Activated naive CD4-positive, alpha-beta T cell treated with anti-CD3 and anti-CD28 coated beads for 36 hours (primary cell): ENCODE measurements around the gene DNAJC3. TPM values are rescaled to one million over a fixed set of nuclear protein-coding genes. Genes with fewer than 3 reads are reported as not detected.

Experiments used
- CTCF ChIA-PET: fragments of 350-600 bp; sonication (Branson Sonifier 250); formaldehyde crosslinking; loops from one replicate; lab custom pipeline; 2021; ENCODE audit warnings: antibody characterized with exemption; lab: Charles Lee
- DNase-seq: peaks from one replicate; pipeline ENCODE4 v3.0.0-alpha.2; 2020
- H3K27ac Mint-ChIP-seq: one replicate; pipeline ENCODE4 v1.8.0; 2021; ENCODE audit warnings: mild to moderate bottlenecking, mixed read lengths
- H3K27me3 Mint-ChIP-seq: one replicate; pipeline ENCODE4 v1.8.0; 2021; ENCODE audit warnings: low read depth, mixed read lengths
- H3K36me3 Mint-ChIP-seq: one replicate; pipeline ENCODE4 v1.8.0; 2021; ENCODE audit warnings: low read depth, mixed read lengths
- H3K4me1 Mint-ChIP-seq: one replicate; pipeline ENCODE4 v1.8.0; 2021; ENCODE audit warnings: low read depth, mixed read lengths
- H3K4me3 Mint-ChIP-seq: one replicate; pipeline ENCODE4 v1.8.0; 2021; ENCODE audit warnings: mild to moderate bottlenecking, moderate library complexity, mixed read lengths
- H3K9me3 Mint-ChIP-seq: one replicate; pipeline ENCODE4 v1.8.0; 2021; ENCODE audit warnings: mixed read lengths
- intact Hi-C: fragments of 100-400 bp; cut with micrococcal nuclease; formaldehyde crosslinking; loops from one replicate; pipeline ENCODE4 v1.15.1; 2023
- total RNA-seq, 2 experiments: library from RNA; stranded (reverse); gene quantifications; one replicate each; pipeline ENCODE4 v1.2.3, GENCODE V29; 2021

DNAJC3 gene, protein sequence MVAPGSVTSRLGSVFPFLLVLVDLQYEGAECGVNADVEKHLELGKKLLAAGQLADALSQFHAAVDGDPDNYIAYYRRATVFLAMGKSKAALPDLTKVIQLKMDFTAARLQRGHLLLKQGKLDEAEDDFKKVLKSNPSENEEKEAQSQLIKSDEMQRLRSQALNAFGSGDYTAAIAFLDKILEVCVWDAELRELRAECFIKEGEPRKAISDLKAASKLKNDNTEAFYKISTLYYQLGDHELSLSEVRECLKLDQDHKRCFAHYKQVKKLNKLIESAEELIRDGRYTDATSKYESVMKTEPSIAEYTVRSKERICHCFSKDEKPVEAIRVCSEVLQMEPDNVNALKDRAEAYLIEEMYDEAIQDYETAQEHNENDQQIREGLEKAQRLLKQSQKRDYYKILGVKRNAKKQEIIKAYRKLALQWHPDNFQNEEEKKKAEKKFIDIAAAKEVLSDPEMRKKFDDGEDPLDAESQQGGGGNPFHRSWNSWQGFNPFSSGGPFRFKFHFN
- 10 to 100 TPM; 13.8 to 14.0 TPM for total RNA-seq

GRCh38 chr13:95676762-95677563 is at the start of gene DNAJC3:
Gene DNAJC3, plus strand, starts transcription at chr13:95677139. Its CDS starts 117 bp downstream, at chr13:95677256.
- H3K4me1 Mint-ChIP-seq, result peaks cover 53% of the 10 kb centered on the region
- H3K36me3 Mint-ChIP-seq, result peaks cover 19% of the 10 kb centered on the region
- peak within 1 kb of the TSS; percentile 93 for H3K4me3 Mint-ChIP-seq
- CTCF ChIA-PET, result interaction anchor here (0.8 to 0.9 kb wide), 2 partner anchors 11 to 53 kb away, joined by 3 to 4 read pairs; no protein-coding TSS in a partner anchor
- intact Hi-C loops, result loop anchor here (1.0 to 10.0 kb wide), 10 partner anchors 40 to 1756 kb away; partner anchors contain the start of genes ABCC4, GPR180 and MBNL2
- H3K27ac Mint-ChIP-seq, result peak within 1 kb of the TSS; percentile 86
- H3K9me3 Mint-ChIP-seq, result peaks cover 10% of the 10 kb centered on the region
- no peaks in the 10 kb centered on the region for H3K27me3 Mint-ChIP-seq
- DNase-seq, result peak; percentile 98

DNA sequence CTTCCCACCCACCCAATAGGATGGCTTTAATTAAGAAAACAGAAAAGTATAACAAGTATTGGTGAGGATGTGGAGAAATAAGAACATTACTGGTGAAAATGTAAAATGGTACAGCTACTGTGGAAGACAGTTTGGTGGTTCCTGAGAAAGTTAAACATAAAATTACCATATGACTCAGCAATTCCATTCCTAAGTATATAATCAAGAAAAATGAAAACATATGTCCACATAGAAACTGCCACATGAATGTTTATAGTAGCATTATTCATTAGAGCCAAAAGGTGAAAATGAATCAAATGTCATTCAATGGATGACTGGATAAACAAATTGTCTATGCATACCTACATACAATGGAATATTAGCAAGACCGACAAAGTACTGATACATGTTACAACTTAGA is 49.3 kb upstream of the DNAJC3 start:
- intact Hi-C loops, result no loop called here
- Mint-ChIP-seq H3K9me3 (no peaks in the 10 kb centered on the region), H3K4me3 (no peak overlapping the region), H3K27me3 (peaks cover 26% of the 10 kb centered on the region), H3K4me1 (no peaks in the 10 kb centered on the region), H3K27ac (no peak overlapping the region), H3K36me3 (no peaks in the 10 kb centered on the region)
- DNase-seq, result no peak
- CTCF ChIA-PET, result interaction anchor here (8.4 kb wide), 1 partner anchor 207 kb away, joined by 144 read pairs; no protein-coding TSS in a partner anchor

DNA sequence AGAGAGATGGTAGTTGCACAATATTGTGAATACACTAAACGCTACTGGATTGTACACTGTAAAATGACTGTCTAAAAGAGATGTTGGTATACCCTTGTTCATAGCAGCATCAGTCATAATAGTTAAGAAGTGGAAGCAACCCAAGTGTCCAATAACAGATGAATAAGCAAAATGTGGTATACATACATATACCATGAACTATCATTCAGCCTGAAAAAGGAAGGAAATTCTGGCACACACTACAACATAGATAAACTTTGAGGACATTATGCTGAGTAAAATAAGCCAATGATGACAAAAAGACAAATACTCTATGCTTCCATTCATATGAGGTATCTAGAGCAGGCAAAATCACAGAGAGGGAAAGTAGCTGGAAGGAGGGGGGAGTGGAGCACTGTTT is 48.5 kb upstream of the DNAJC3 start:
- no peaks in the 10 kb centered on the region for H3K4me1 Mint-ChIP-seq
- H3K27ac Mint-ChIP-seq, result no peak overlapping the region
- no peaks in the 10 kb centered on the region for H3K9me3 Mint-ChIP-seq
- no peaks in the 10 kb centered on the region for H3K36me3 Mint-ChIP-seq
- H3K4me3 Mint-ChIP-seq, result no peak overlapping the region
- DNase-seq, result no peak
- H3K27me3 Mint-ChIP-seq, result peaks cover 24% of the 10 kb centered on the region
- CTCF ChIA-PET, result no interaction called here
- intact Hi-C loops, result no loop called here

DNA sequence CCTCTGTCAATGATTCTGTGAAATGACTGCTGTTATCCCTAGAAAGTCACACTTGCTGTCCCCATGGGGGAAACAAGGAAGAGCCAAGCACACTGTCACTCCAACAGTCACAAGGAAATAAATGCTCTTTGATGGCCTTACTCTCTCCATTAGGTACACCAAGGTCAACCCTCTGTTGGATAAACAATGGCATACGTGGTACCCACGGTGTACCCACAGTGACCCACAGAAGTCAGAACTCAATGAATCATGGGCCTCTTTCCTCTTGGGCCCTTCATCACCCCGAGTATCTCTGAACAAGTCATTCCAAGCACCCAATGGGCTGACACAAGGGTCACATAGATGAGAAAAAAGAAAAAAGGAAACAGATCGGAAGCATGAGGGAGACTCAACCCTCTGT is 47.9 kb upstream of the DNAJC3 start:
- H3K36me3 Mint-ChIP-seq, result no peaks in the 10 kb centered on the region
- no peak overlapping the region for H3K27ac Mint-ChIP-seq
- no peaks in the 10 kb centered on the region for H3K9me3 Mint-ChIP-seq
- no peak overlapping the region for H3K4me3 Mint-ChIP-seq
- CTCF ChIA-PET, result no interaction called here
- intact Hi-C loops, result no loop called here
- H3K4me1 Mint-ChIP-seq, result no peaks in the 10 kb centered on the region
- H3K27me3 Mint-ChIP-seq, result peaks cover 24% of the 10 kb centered on the region
- no peak for DNase-seq

- no peak for DNase-seq
- intact Hi-C loops, result no loop called here
- CTCF ChIA-PET, result interaction anchor here (0.6 to 1.7 kb wide), 3 partner anchors 30 to 474 kb away, joined by 3 to 4 read pairs (median 3); no protein-coding TSS in a partner anchor
- no peaks in the 10 kb centered on the region for H3K36me3 Mint-ChIP-seq
- no peaks in the 10 kb centered on the region for H3K9me3 Mint-ChIP-seq
- no peak overlapping the region for H3K4me3 Mint-ChIP-seq
- no peak overlapping the region for H3K27ac Mint-ChIP-seq
- peaks cover 1% of the 10 kb centered on the region for H3K4me1 Mint-ChIP-seq
- peaks cover 20% of the 10 kb centered on the region for H3K27me3 Mint-ChIP-seq
These were observed 46.3 kb upstream of the DNAJC3 start for GRCh38 chr13:95630593-95630992.

DNA sequence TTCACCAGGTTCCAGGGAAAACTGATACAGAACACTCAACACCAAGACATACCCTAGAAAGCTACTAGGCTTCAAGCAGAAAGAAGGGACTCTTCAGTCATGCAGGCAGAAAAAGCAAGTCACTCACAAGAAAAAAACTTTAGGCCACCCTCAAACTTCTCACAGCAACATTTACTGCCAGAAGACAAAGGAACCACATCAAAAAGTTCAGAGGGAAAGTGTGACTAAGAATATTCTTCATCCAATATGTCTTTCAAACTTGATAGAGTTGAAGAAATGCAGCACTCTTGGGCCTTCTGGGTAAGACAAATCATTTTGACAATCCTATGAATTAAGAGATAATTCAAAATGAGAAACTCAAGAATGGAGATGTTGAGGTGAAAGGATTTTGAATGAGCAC is 40.1 kb upstream of the DNAJC3 start:
- H3K9me3 Mint-ChIP-seq, result no peaks in the 10 kb centered on the region
- peaks cover 12% of the 10 kb centered on the region for H3K4me1 Mint-ChIP-seq
- peak overlapping the region; percentile 66 for H3K27ac Mint-ChIP-seq
- DNase-seq, result no peak
- peaks cover 22% of the 10 kb centered on the region for H3K27me3 Mint-ChIP-seq
- no peak overlapping the region for H3K4me3 Mint-ChIP-seq
- intact Hi-C loops, result loop anchor here (1.0 kb wide), 1 partner anchor 39 kb away; no protein-coding TSS in a partner anchor
- no peaks in the 10 kb centered on the region for H3K36me3 Mint-ChIP-seq
- CTCF ChIA-PET, result interaction anchor here (0.6 kb wide), 1 partner anchor 9 kb away, joined by 4 read pairs; no protein-coding TSS in a partner anchor

GRCh38 chr13:95641291-95642027 is 35.5 kb upstream of the DNAJC3 start:
- no peak overlapping the region for H3K4me3 Mint-ChIP-seq

DNA sequence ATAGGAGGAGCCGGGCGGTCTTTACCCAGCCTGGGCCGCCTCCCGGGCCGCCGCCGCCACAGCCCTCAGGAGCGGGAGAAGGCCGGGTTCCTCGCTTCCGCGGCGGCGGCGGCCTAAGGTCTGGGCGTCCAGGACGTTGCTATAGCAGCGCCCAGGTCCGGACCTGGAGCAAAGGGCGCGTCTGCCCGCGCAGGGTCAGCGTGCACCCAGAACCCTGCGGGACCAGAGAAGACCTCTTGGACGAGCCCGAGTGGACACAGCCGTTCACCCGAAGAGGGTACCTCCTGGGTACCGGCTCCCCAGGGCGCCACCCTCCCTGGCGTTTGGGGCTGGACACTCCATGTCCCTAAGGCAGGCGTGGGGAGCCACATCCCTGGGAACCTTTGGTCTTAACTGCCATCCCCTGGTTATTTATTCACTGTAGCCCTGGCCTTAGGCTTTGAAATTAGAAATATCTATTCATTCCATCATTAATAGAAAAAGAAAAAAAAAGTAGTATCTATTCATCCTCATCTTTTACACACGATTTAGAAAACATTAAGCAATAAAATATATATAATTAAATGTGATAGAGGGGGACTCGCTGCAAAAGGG is 34.8 kb upstream of the DNAJC3 start:
- Mint-ChIP-seq H3K27me3 (peaks cover 39% of the 10 kb centered on the region), H3K36me3 (no peaks in the 10 kb centered on the region), H3K4me3 (no peak overlapping the region), H3K27ac (no peak overlapping the region), H3K9me3 (no peaks in the 10 kb centered on the region), H3K4me1 (peaks cover 7% of the 10 kb centered on the region)
- CTCF ChIA-PET, result no interaction called here
- intact Hi-C loops, result no loop called here
- DNase-seq, result no peak

More at GRCh38 chr13:95641291-95642027, 35.5 kb upstream of the DNAJC3 start:
- no peaks in the 10 kb centered on the region for H3K9me3 Mint-ChIP-seq
- no peak for DNase-seq
- no peak overlapping the region for H3K27ac Mint-ChIP-seq
- peaks cover 38% of the 10 kb centered on the region for H3K27me3 Mint-ChIP-seq
- H3K4me1 Mint-ChIP-seq, result peaks cover 14% of the 10 kb centered on the region
- CTCF ChIA-PET, result no interaction called here
- intact Hi-C loops, result no loop called here
- H3K36me3 Mint-ChIP-seq, result no peaks in the 10 kb centered on the region

DNA sequence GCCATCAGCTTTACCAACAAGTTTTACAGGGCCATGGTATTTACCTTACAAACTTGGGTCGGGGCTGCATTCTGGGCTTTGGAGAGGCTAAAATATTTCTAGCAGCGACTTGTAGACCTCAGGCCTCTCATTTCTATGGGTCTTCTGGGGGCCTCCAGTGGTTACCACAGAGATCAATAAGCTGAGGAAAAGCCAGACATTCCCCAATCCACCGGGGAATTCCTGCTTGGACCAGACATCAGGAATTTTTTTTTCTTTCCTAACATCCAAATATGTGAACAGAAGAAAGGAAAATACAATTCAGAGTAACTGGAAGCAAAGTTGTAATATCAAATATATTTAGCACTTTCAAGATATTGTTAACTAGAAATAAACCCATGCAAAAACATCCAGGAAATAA is 33.9 kb upstream of the DNAJC3 start:
- no peak overlapping the region for H3K27ac Mint-ChIP-seq
- H3K4me1 Mint-ChIP-seq, result peaks cover 5% of the 10 kb centered on the region
- no peak for DNase-seq
- H3K9me3 Mint-ChIP-seq, result no peaks in the 10 kb centered on the region
- H3K4me3 Mint-ChIP-seq, result no peak overlapping the region
- intact Hi-C loops, result no loop called here
- CTCF ChIA-PET, result interaction anchor here (0.6 kb wide), 1 partner anchor 18 kb away, joined by 3 read pairs; no protein-coding TSS in a partner anchor
- H3K36me3 Mint-ChIP-seq, result no peaks in the 10 kb centered on the region
- H3K27me3 Mint-ChIP-seq, result peaks cover 42% of the 10 kb centered on the region

DNA sequence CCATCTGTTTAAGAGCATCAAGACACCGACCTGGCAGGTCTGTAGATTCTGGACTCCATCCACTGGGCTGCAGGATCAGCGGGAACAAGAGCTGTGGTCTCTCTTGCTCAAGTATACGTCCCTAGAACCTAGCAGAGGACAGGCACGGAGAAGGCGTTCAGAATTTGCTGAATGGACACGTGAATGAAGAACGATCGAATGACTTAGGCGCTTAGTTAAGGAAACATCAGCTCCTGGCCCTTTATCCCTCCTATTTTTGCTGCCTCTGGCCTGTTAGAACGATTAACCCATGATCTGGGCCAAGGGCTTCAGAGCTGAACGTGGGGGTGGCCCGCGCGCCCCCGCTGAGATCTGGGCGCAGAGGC is 33.4 kb upstream of the DNAJC3 start:
- H3K4me1 Mint-ChIP-seq, result peaks cover 5% of the 10 kb centered on the region
- peaks cover 42% of the 10 kb centered on the region for H3K27me3 Mint-ChIP-seq
- CTCF ChIA-PET, result interaction anchor here (0.6 to 0.9 kb wide), 2 partner anchors 17 to 18 kb away, joined by 3 to 4 read pairs; no protein-coding TSS in a partner anchor
- no peaks in the 10 kb centered on the region for H3K36me3 Mint-ChIP-seq
- H3K9me3 Mint-ChIP-seq, result no peaks in the 10 kb centered on the region
- DNase-seq, result no peak
- H3K4me3 Mint-ChIP-seq, result peak overlapping the region; percentile 20
- intact Hi-C loops, result no loop called here
- no peak overlapping the region for H3K27ac Mint-ChIP-seq

- no peak overlapping the region for H3K27ac Mint-ChIP-seq
- H3K36me3 Mint-ChIP-seq, result no peaks in the 10 kb centered on the region
- intact Hi-C loops, result no loop called here
- peaks cover 5% of the 10 kb centered on the region for H3K4me1 Mint-ChIP-seq
- DNase-seq, result no peak
- CTCF ChIA-PET, result interaction anchor here (0.9 kb wide), 1 partner anchor 17 kb away, joined by 4 read pairs; no protein-coding TSS in a partner anchor
- H3K4me3 Mint-ChIP-seq, result peak overlapping the region; percentile 63
- peaks cover 42% of the 10 kb centered on the region for H3K27me3 Mint-ChIP-seq
- H3K9me3 Mint-ChIP-seq, result no peaks in the 10 kb centered on the region
These were observed 32.9 kb upstream of the DNAJC3 start for GRCh38 chr13:95643936-95644598.
